H7 (cell line): ENCODE results near the gene SPEF1. TPM values are rescaled to one million over a fixed set of nuclear protein-coding genes. Genes with fewer than 3 reads are reported as not detected.

Experiments
- DNase-seq: peaks from one replicate; pipeline ENCODE4 v3.0.0; 2012
- H3K27me3 ChIP-seq: 2 replicates; pipeline ENCODE4 v1.6.0; 2011; ENCODE audit warnings: mild to moderate bottlenecking, low read length; ENCODE audit not compliant: control insufficient read depth, insufficient read depth
- H3K36me3 ChIP-seq: replicated peaks from 2 replicates; pipeline ENCODE4 v1.5.1; 2011; ENCODE audit warnings: low read length; ENCODE audit not compliant: control insufficient read depth, insufficient read depth
- H3K4me3 ChIP-seq: 2 replicates; pipeline ENCODE4 v1.5.1; 2011; ENCODE audit warnings: low read depth, mild to moderate bottlenecking, control low read depth, low read length, moderate library complexity; ENCODE audit not compliant: insufficient read depth
- total RNA-seq: library from RNA; depleted of rRNA; stranded (reverse); fragments of >200 nt; shearing (Covaris generic); gene quantifications from 2 replicates; pipeline ENCODE4 v1.2.3, GENCODE V29; 2014

SPEF1 gene
- total RNA-seq, 1 experiment from 2014 or later = 0.94 TPM

GRCh38 chr20:3814928-3815495 lies 33.8 kb upstream of the SPEF1 start:
- DNase-seq = peak; percentile 32
- Histone ChIP-seq H3K27me3 (no peaks in the 10 kb centered on the region), H3K4me3 (no peak overlapping the region), H3K36me3 (no peaks in the 10 kb centered on the region)

- H3K4me3 ChIP-seq = no peak overlapping the region
- no peak for DNase-seq
- H3K36me3 ChIP-seq = no peaks in the 10 kb centered on the region
- no peaks in the 10 kb centered on the region for H3K27me3 ChIP-seq
Observed at GRCh38 chr20:3813848-3814581, 32.8 kb upstream of the SPEF1 start.

- peak; percentile 26 for DNase-seq
- Histone ChIP-seq H3K36me3 (no peaks in the 10 kb centered on the region), H3K27me3 (no peaks in the 10 kb centered on the region), H3K4me3 (no peak overlapping the region)
Observed at GRCh38 chr20:3812975-3813847, 32.0 kb upstream of the SPEF1 start.

- Histone ChIP-seq H3K36me3 (no peaks in the 10 kb centered on the region), H3K4me3 (no peak overlapping the region), H3K27me3 (no peaks in the 10 kb centered on the region)
- DNase-seq = no peak
Observed at GRCh38 chr20:3812259-3812681, 31.0 kb upstream of the SPEF1 start.

- peak; percentile 59 for DNase-seq
- no peak overlapping the region for H3K4me3 ChIP-seq
- H3K27me3 ChIP-seq = no peaks in the 10 kb centered on the region
- H3K36me3 ChIP-seq = no peaks in the 10 kb centered on the region
Observed at GRCh38 chr20:3811467-3812258, 30.4 kb upstream of the SPEF1 start.

- H3K4me3 ChIP-seq = no peak overlapping the region
Observed at GRCh38 chr20:3808544-3808943, 27.3 kb upstream of the SPEF1 start.

GRCh38 chr20:3804781-3805180 lies 23.5 kb upstream of the SPEF1 start:
- peaks cover 12% of the 10 kb centered on the region for H3K36me3 ChIP-seq
- DNase-seq = no peak

More at GRCh38 chr20:3808544-3808943, 27.3 kb upstream of the SPEF1 start:
- H3K36me3 ChIP-seq = peaks cover 6% of the 10 kb centered on the region
- no peak for DNase-seq
- no peaks in the 10 kb centered on the region for H3K27me3 ChIP-seq

GRCh38 chr20:3804254-3804751 lies 23.1 kb upstream of the SPEF1 start:
- Histone ChIP-seq H3K36me3 (peaks cover 12% of the 10 kb centered on the region), H3K27me3 (no peaks in the 10 kb centered on the region), H3K4me3 (no peak overlapping the region)
- no peak for DNase-seq

More at GRCh38 chr20:3804781-3805180, 23.5 kb upstream of the SPEF1 start:
- Histone ChIP-seq H3K4me3 (no peak overlapping the region), H3K27me3 (no peaks in the 10 kb centered on the region)

- no peak for DNase-seq
- no peak overlapping the region for H3K4me3 ChIP-seq
- no peaks in the 10 kb centered on the region for H3K27me3 ChIP-seq
- H3K36me3 ChIP-seq = peaks cover 12% of the 10 kb centered on the region
Observed at GRCh38 chr20:3803854-3804253, 22.6 kb upstream of the SPEF1 start.

GRCh38 chr20:3803289-3803688 lies 22.0 kb upstream of the SPEF1 start:
- Histone ChIP-seq H3K27me3 (no peaks in the 10 kb centered on the region), H3K36me3 (peaks cover 12% of the 10 kb centered on the region), H3K4me3 (no peak overlapping the region)
- DNase-seq = no peak

- H3K27me3 ChIP-seq = no peaks in the 10 kb centered on the region
- no peak for DNase-seq
Observed at GRCh38 chr20:3802524-3803239, 21.4 kb upstream of the SPEF1 start.

GRCh38 chr20:3801846-3802245 lies 20.6 kb upstream of the SPEF1 start:
- H3K4me3 ChIP-seq = no peak overlapping the region

More at GRCh38 chr20:3802524-3803239, 21.4 kb upstream of the SPEF1 start:
- Histone ChIP-seq H3K4me3 (no peak overlapping the region), H3K36me3 (peaks cover 12% of the 10 kb centered on the region)

GRCh38 chr20:3801299-3801698 lies 20.1 kb upstream of the SPEF1 start:
- Histone ChIP-seq H3K36me3 (peaks cover 12% of the 10 kb centered on the region), H3K4me3 (no peak overlapping the region), H3K27me3 (peaks cover 2% of the 10 kb centered on the region)
- DNase-seq = no peak

More at GRCh38 chr20:3801846-3802245, 20.6 kb upstream of the SPEF1 start:
- DNase-seq = no peak
- no peaks in the 10 kb centered on the region for H3K27me3 ChIP-seq
- H3K36me3 ChIP-seq = peaks cover 12% of the 10 kb centered on the region
